GM20431 (cell line): ENCODE measurements around the gene RETSAT.
"Not testable (repeated sequence)": the region's sequence is repeated elsewhere in the genome, so short reads cannot be mapped to it uniquely, and the experiment has no call there.

Source experiments
- in situ Hi-C: fragments of 300-500 bp; cut with MseI, MboI; formaldehyde crosslinking; loops from one replicate; pipeline ENCODE4 v1.15.0; 2020; ENCODE audit warnings: low sequenced_read_pairs; ENCODE audit not compliant: unreplicated experiment

The RETSAT gene

DNA sequence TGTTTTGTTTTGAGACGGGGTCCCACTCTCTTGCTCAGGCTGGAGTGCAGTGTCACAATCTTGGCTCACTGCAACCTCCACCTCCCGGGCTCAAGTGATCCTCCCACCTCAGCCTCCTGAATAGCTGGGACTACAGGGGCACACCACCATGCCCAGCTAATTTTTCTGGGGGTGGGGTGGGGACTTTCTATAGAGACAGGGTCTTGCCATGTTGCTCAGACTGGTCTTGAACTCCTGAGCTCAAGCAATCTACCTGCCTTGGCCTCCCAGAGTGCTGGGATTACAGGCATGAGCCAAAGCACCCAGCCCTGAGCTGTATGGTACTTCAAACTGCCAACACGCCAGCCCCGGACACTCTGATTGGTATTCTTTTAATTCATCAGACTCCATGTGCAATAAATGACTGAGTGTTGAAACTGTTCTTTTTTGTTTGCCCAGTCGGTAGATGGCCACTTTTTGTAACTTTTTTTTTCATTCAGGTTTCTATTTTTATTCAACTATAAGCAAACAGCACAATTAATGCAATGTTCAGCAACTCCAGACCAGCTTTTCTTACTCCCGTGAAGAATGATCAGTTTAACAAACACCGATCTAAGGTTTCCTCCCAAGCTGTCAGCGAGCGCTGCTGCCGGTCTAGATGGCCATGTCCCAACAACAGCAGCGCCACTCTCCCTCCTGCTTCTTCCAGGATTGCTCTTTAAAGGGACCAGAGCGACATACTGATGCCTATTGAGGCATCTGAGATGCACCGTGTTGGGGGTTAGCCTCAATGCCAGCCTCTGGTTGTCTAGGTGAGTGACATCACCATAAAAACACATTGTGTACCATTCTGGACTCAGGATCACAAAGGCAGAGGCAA lies 14.1 kb downstream of the RETSAT start:
- in situ Hi-C loops = no loop called here

GRCh38 chr2:85334928-85335327 lies 19.4 kb downstream of the RETSAT start:
- in situ Hi-C loops = no loop called here

GRCh38 chr2:85333877-85334276 lies 20.5 kb downstream of the RETSAT start:
- in situ Hi-C loops = not testable (repeated sequence)

GRCh38 chr2:85330839-85331636 lies 23.3 kb downstream of the RETSAT start:
- in situ Hi-C loops = no loop called here

DNA sequence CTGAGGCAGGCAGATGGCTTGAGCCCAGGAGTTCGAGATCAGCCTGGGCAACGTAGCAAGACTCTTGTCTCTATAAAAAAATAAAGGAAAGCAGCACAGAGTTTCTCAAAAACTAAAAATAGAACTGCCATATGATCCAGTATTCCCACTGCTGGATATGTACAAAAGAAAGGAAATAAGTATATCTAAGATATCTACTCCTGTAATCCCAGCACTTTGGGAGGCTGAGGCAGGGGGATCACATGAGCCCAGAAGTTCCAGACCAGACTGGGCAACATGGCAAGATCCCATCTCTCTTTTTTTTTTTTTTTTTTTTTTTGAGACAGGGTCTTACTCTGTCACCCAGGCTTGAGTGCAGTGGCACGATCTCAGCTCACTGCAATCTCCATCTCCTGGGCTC lies 24.6 kb downstream of the RETSAT start:
- in situ Hi-C loops = not testable (repeated sequence)

- in situ Hi-C loops = no loop called here
Observed at GRCh38 chr2:85329181-85329651, 25.1 kb downstream of the RETSAT start.

- in situ Hi-C loops = no loop called here
Observed at GRCh38 chr2:85327822-85328617, 26.3 kb downstream of the RETSAT start, which contains the start of gene TGOLN2. TGOLN2 (minus strand) TSS chr2:85327989; CDS start chr2:85327962, 27 bp downstream.

- in situ Hi-C loops = no loop called here
Observed at GRCh38 chr2:85327160-85327821, 27.0 kb downstream of the RETSAT start.

DNA sequence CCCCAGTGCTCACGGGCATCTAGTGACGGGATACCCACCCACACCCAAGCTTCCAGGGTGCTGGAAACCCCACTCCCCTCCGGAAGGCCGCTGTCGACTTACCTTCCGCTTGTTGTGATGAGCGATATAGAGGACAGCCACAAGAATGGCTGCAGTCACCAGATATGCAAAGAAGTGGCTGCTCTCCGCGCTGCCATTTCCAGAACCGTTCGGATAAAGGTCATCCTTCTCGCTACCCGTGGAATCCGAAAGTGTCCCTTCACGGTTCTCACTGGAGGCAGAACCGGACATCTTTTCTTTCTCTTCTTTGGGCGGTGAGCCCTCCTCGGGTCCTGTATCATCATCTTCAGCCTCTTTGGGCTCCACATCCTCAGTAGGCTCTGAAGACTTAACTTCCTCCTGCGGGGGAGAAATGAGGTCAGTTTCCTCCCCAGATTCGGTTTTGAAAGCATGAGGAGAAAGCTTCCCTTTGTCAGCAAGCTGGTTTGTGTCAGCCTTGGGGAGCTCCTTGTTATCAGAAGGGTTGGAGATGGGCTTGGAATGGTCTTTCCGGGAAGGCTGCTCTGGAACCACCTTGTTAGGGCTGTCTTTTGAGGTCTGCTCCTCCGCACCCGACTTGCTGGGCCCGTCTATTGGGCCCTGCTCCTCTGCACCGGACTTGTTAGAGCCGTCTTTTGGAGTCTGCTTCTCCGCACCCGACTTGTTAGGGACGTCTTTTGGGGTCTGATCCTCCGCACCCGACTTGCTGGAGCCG lies 27.7 kb downstream of the RETSAT start:
- in situ Hi-C loops = no loop called here

GRCh38 chr2:85325466-85325811 lies 28.9 kb downstream of the RETSAT start:
- in situ Hi-C loops = no loop called here

- in situ Hi-C loops = no loop called here
Observed at GRCh38 chr2:85324639-85325465, 29.5 kb downstream of the RETSAT start.

GRCh38 chr2:85323988-85324367 lies 30.4 kb downstream of the RETSAT start:
- in situ Hi-C loops = not testable (repeated sequence)

DNA sequence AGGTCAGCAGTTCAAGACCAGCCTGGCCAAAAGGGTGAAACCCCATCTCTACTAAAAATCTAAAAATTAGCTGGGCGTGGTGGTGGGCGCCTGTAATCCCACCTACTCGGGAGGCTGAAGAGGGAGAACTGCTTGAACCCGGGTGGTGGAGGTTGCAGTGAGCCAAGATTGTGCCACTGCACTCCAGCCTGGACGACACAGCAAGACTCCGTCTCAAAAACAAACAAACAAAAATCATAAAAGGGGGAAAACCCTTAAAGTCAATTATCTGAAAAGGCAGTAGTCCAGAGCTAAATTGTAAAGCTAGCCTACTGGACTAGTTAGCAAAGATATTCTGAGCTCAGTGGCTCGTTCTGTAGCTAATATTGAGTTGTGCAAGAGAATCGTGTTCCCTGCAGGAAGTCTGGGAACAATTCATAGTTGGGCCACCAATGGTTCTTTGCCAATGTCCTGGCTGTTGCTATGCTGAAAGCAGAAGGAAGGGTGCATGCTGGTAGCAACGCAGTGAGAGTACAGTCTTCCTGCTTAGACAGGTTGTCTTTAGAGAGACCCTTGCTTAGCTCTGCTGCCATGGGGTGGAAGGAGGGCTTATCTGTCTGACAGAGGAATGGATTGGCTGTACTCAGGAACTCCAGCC lies 30.9 kb downstream of the RETSAT start:
- in situ Hi-C loops = no loop called here

DNA sequence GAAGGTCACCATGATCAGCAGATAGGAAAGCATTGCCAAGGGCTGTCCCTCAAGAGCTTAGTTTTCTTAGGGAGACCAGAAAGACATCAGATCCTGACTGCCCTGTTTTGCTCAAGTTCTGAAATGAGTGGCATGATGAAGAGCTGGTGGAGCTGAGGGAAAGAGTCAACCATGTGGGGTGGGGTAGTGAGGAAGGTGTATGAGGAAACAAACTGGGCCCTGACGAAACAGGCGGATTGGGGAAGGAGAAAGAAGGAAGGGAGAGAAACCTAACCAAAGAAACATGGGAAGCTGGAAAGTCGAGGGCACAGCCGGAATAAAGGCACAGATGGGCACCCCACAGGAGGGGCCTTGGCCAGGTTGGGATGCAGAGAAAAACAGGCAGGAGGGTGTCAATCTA lies 34.5 kb downstream of the RETSAT start:
- in situ Hi-C loops = no loop called here

DNA sequence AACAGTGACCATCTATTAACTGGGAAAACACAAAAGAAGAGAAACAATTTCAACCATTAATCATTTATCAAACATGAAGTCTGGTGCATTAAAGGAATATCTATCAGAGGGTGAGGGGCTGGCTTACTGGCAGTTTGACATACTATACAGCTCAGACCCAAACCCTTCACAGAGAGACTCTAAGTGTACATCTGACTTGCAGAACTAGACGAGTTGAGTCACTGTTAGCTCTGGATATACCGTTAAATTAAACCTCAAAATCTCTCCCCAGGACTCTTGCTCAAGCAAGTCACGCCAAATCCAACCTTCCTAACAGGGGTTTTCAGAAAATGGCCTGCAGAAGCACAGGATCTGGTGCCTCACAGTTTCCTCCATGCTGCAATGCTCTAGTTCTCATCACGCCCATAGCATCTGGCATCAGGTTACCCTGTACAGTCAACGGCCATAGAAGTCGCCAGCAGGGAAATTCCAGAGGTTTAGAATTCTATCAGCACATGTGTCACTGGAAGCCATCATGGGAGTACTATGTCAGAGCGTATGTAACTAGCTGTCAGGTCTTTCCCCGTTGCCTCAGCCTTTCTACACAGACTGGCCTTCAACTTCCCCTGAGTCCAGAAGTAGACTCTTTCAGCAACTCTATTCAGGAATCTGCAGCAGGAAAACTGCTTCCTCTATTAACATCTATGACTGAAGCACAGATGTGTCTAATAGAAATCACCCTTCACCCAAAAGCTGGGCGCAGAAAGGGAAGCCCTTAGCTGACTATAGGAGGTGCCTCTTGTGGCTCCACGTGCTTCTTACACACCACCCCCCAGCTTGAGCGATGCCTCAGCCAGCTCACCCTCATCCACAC lies 35.9 kb downstream of the RETSAT start:
- in situ Hi-C loops = no loop called here

GRCh38 chr2:85315921-85316320 lies 38.4 kb downstream of the RETSAT start:
- in situ Hi-C loops = not testable (repeated sequence)

DNA sequence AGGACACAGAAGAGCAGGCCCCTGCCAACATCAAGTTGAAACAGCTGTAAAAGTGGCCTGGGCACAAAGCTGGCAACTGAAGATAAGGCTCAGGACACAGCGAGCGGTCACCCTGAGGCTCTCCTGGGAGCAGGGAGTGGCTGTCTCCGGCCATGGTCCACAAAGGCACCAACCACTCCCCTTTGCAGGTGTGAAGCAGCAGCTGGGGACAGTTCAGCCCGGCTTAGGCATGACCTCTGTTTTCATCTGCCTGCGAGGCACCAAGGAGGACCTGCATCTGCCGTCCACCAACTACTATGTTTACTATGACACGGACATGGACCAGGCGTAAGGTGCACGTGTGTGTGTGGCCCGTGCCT lies 39.5 kb downstream of the RETSAT start:
- in situ Hi-C loops = no loop called here
